ENCODE measurements around the gene TEX36.
"Not testable (repeated sequence)": the region's sequence is repeated elsewhere in the genome, so short reads cannot be mapped to it uniquely, and the experiment has no call there.

Gene TEX36

DNA sequence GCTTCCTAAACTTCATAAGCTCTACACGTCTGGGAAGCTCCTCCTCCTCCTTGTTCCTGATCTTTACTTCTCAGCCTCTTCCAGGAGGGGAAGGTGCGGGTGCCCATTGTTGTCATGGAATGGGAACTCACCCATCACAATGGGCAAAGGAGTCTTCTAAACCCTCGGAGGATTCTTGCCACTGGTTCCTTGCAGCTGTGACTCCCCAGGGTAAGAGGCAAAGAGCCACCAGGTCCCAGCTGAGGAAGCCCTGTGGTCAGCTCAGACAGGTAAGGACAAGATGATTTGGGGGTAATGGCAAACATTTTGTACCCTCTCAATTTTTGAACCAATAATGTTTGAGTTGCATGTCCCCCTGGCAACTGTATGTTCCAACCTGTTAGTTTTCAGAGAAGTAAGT is at the start of gene TEX36:
TEX36 (minus strand) TSS at position 101 of the 400 bp plus-strand sequence. CDS start 174 bp downstream, outside the sequence.
- no peak for DNase-seq

DNA sequence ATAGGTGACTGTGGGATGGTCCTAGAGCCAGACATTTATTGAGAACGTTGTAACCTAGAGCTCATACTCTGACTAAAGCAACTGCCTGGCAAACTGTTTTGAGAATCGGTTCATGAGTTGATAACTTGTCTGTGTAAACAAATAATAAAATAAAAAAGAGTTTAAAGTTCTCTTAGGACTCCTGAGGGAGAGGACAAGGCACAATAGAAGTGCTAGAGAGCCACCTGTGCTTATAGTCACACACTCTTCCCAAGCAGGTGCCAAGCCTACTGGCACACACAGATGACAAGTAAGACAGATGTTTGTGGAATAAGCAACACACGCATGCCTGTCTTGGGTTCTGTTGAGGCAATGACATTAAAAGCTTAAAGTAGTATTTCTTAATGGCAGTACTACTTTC is 44.5 kb upstream of the TEX36 start:
- no peak for DNase-seq

DNA sequence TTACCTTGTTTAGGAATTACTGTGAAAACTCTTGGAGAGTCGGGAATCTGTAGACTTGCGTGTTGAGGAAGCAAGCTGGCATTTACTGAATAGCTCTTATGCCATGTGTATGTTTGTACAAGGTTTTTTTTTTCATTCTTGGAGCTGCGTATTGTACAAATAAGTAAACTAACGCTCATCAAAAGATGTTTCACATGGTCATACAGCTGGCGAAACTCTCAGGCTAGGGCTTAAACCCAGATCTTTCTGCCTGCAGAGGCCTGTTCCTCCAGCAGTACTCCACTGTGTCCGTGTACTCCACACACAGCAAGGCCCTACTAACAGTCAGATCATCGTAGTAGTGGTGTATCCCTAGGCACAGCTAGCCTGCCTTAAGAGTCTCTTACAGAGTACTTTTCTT is 44.0 kb upstream of the TEX36 start:
- no peak for DNase-seq

GRCh38 chr10:125722811-125723210 is 39.8 kb upstream of the TEX36 start:
- DNase-seq, result no peak

DNA sequence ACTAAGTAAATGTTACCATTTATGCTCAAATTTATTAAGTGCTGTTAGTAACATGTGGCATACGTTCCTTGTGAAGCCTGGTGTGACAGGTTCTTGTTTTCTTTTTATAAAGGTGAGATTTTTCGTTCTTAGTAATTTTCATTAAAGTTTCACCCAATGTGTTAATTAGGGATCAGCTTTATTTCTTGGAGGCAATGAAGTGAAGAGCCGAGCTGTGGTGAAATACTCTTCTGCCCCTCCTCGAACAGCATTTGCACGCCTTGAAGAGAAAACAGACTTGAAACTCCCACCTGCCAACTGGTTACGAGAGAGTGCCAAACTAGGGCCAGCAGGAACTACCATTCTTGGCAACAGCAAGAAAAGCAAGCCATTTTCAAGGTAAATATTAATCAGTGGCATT is 38.1 kb upstream of the TEX36 start:
- no peak for DNase-seq

DNA sequence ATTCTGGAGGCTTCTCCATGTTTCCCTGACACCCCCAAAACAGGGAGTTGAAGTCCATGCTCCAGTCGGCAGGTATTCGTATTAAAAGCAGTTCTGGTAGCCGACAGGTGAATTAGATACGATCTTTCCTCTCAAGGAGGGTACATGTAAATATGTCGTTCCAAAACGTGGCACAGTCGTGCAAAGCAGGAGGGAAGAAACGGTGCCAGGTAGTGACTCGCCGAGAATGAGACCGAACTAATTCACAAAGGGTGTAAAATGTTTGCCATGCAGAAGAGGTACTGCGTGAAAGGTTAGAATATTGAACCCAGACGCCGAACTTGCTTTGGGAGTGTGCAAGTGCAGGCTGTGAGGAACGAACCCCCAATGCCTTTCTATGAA is 37.0 kb upstream of the TEX36 start:
- no peak for DNase-seq

GRCh38 chr10:125719173-125720001 is 36.4 kb upstream of the TEX36 start, which contains the start of gene EDRF1:
Gene EDRF1, plus strand, starts transcription at chr10:125719709. Its CDS starts 99 bp downstream, at chr10:125719808.
- DNase-seq, result peak; percentile 93

DNA sequence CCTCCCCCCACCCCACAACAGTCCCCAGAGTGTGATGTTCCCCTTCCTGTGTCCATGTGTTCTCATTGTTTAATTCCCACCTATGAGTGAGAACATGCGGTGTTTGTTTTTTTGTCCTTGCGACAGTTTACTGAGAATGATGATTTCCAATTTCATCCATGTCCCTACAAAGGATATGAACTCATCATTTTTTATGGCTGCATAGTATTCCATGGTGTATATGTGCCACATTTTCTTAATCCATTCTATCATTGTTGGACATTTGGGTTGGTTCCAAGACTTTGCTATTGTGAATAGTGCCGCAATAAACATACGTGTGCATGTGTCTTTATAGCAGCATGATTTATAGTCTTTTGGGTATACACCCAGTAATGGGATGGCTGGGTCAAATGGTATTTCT is 31.8 kb upstream of the TEX36 start:
- not testable (repeated sequence) for DNase-seq

DNA sequence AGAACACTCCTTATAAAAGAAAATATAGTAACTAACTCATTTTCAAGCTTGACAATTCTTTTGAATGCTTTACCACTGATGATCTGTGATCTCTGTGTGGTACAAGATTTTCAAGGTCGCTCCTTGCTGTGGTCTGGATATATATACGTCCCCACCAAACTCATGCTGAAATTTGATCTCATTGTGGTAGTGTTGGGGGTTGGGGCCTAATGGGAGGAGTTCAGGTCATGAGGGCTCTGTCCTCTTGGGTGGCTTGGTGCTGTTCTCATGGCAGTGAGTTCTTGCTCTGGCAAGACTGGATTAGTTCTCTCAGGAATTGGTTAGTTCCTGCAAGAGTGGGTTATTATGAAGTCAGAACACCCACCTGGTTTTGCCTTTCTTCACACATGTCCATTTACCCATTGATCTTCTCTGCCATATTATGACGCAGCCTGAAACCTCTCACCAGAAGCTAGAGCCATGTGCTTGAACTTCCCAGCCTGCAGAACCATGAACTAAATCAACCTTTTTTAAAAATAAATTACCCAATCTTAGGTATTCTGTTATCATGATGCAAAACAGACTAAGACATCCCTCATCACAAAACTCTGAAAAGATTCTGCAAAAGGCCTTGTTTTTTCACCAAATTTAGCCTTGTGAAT is 28.3 kb upstream of the TEX36 start:
- DNase-seq, result no peak

- no peak for DNase-seq
These were observed 26.9 kb upstream of the TEX36 start for GRCh38 chr10:125709553-125710474.

DNA sequence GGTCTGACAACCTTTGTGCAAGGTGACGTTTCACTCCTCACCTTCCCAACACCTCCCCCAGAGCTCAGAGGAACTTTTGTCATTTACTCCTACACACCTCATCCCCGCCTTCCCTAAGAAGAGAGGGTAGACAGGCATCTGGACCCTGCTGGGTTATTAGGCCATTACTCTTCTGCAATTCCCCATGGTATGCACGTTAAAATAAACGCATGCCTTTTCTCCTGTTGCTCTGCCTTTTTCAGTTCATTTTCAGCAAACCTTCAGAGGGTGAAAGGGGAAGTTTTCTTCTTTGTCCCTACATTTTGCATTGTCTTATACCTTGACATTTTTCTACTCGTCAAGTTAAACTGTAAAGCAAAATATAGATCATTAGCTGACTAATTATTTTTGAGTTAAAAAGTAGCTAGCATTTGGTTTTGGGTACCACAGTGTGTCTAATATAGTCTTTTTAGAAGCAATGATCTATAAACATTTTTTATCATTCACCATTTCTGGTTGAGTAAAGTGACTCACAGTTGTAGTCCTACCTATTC is 26.1 kb upstream of the TEX36 start:
- DNase-seq, result no peak

DNA sequence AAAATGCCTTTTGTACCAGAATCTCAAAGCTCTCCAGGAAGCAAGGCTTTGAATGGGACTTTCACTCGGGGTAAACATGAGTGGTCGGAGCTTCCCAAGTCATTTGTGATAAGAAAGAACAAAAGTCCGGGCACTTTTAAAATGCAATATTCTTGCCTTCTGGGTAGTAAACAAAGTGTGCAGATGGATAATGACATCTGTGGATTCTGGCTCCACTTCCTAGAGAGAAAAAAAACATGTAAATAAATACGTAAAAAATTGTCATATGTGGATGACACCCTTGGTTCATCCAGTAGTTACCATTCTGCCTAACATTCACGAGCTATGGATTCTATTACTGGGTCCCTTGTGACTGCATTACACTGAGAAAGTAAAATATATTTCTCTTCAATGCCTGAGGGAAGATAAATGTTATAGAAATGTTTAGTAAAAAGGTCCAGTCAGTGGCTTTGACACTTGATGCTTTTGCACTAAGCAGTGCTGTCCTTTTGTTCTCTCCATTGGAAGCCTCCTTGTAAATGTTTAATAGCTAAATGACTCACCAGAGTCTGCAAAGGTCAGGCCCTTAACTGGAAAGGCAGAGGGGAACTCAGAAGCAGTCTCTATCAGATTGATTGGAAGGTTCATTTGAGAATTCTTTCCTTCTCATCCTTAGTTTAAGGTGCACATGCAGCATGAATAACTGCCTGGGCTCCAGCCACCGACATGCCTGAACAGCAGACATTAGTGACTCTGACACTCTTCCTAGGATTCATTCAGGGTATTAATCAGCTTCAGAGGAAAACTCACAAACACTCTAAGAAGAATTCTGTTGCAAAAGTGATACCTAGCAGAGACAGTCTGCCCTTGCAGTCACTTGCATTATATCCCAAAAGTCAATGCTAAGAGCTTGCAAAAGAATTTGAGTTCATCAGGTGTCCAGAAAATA is 24.8 kb upstream of the TEX36 start:
- no peak for DNase-seq

DNA sequence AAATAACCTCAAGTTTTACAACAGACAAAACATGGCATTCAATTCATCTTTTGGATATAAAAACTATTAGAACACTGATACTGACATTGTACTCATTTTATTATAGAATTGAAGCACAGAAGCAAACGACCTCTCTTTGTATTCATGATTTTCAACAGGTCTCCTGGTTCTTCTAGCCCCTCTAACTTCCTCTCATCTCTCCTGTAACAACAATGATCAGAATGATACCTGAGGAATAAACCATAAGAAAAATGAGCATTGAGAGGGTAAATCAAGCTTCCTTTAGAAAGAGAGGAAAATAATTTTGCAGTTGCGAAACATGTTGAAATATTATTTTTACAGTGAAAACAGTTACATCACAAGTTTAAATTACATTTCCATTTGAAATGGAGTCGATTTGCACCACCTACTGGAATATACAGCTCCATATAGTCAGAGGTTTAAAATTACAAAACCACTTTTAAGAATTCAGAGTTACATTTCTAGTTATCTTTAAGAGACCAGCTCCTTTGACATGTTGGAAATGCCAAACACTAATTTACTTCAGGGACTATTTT is 17.5 kb upstream of the TEX36 start:
- no peak for DNase-seq

DNA sequence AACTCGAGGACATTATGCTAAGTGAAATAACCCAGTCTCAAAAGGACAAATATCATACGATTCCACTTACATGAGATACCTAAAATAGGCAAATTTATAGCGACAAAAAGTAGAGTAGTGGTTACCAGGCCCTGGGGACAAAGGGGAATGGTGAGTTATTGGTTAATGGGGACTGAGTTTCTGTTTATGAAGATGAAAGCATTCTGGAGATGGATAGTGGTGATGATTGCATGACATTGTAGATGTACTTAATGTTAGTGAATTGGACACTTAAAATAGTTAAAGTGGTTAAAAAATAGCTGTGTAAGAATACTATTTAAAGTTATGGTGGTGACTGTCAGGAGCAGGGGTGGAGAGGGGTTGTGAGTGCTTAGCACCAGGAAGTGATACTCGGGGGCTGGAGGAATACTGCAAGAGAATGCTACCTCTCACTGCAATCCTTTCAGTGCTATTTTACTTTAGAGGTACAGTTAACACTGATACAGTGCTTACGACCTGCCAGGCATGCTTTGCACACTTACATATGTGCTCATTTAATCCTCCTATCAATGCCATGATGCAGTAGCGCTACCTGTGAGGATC is 16.7 kb upstream of the TEX36 start:
- DNase-seq, result no peak

DNA sequence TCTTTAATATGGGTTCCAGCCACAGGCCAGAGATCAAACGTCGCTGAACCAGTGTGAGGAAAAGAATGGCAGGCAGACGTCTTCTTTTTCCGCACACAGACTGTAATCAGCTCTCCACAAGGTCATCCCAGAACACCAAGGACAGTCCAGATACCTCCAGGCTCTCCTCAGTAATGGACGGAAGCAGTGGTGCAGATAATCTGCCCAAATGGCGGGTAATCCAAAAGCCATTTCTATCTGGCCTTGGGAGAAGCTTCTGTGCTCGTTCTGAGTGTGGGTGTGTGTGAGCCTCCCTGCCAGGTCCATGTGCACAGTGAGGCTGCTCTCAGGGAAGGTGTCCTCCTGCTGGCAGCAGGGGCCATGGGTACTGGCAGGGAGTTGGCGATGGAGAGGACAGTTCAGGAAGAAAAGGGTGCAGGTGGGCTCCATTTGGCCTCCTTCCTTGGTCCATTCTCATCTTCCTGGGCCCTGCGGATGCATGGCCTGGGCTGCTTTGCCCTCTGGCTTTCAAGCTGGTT is 15.6 kb upstream of the TEX36 start:
- no peak for DNase-seq

- not testable (repeated sequence) for DNase-seq
These were observed 13.9 kb upstream of the TEX36 start for GRCh38 chr10:125696884-125697283.

DNA sequence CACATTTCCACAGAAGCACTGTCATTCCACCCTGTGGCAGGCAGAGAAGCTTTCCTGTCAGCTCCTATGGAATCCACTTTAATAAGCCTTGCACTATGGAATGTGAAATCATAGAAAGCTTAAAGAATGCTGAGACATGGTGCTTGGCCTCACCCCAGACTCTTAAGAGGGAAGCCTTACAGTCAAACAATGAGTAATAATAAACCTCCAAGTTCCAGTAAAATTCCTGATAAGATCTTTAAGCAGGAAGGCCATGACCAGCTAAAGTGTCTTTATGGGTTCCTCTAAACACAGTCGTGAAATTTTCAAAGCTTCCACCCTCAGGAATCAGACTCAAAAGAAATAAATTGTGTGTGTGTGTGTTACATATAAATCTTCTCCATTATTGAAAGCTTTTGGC is 11.9 kb upstream of the TEX36 start:
- DNase-seq, result no peak

DNA sequence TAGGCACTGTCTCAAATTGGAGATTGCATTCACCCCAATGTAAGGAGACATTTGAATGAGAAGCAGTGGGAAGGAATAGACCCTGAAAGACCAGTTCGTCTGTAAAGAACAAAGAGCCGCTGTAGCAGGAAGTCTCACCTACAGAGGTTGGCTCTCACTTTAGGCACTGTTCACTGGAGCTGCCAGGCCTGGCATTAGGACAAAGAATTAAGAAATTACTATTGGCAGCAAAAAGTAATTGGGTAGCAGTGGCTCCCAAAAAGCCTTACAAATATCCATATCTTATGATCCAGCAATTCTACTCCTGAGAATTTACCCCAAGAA is 10.5 kb upstream of the TEX36 start:
- DNase-seq, result no peak

DNA sequence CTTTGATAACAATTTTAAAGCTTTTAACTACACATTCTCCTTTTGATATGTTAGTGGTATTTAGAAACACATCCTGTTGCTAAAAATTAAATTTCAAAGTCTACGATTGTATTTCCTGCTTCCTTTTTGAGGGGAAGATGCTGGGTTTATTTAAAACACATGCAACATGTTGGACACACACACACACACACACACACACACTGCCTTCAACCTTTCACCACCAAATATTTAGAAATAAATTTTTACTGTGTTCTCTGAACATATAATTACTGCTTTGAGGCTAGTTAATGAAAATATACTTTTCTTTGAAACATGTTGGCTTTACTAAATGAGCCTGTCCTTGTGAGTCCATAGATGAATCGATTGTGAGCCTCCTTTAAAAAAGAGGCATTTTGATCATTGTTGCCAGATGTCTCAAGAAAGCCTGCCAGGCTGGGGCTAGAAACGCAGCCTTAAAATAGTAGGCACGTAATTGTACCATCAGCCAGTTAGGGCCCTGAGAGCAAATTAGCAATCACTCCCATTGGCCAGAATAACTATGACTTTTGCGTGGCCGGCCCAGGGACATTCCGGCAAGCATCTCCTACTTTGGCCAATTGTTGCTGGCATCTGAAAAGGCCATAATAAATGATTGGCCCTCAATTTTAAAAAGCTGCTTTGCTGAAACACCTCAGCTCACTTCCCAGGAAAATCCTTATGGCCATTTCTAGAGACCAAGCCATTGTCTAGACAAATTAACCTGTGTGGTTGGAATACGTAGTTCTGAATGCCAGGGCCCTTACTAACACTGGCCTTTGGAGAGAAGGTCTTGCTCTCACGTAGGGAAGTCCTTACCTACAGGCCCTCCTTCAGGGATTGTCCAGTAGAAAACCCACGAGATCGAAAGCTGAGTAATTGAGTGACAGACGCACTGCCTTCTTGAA is 9.9 kb upstream of the TEX36 start:
- DNase-seq, result no peak

- DNase-seq, result no peak
These were observed 9.2 kb upstream of the TEX36 start for GRCh38 chr10:125692196-125692595.

Measured in DMS 273 treated with DMSO at 0.1 percent for 48 hours (cell line).